SK-N-SH treated with all-trans-retinoic acid at 6 μM for 48 hours (cell line): ENCODE data around the gene PHLDA3.

Source experiments
- ATAC-seq: fragments of 200-7000 bp; cut with Tn5 transposase; 3 replicates; pipeline ENCODE4 v1.9.1; 2020; ENCODE audit warnings: mild to moderate bottlenecking, moderate library complexity
- ARNTL ChIP-seq: fragments of 450-650 bp; formaldehyde crosslinking; IDR thresholded peaks from 2 replicates; pipeline ENCODE4 v1.5.0; 2020; ENCODE audit warnings: low read depth, mild to moderate bottlenecking, moderate library complexity, borderline replicate concordance
- CREB5 ChIP-seq: fragments of 250-450 bp; sonication (Bioruptor Pico); IDR thresholded peaks from 2 replicates; pipeline ENCODE4 v1.5.1; 2020; ENCODE audit warnings: low read depth, mild to moderate bottlenecking, moderate library complexity
- CSDC2 ChIP-seq: fragments of 250-450 bp; sonication (Bioruptor Pico); IDR thresholded peaks from 2 replicates; pipeline ENCODE4 v1.5.0; 2020; ENCODE audit warnings: mild to moderate bottlenecking, moderate library complexity
- ESRRG ChIP-seq: fragments of 250-450 bp; sonication (Bioruptor Pico); IDR thresholded peaks from 2 replicates; pipeline ENCODE4 v1.6.1; 2021; ENCODE audit warnings: mild to moderate bottlenecking
- GLIS3 ChIP-seq: fragments of 250-450 bp; sonication (Bioruptor Pico); IDR thresholded peaks from 2 replicates; pipeline ENCODE4 v1.5.0; 2020; ENCODE audit warnings: mild to moderate bottlenecking, moderate library complexity
- ISL1 ChIP-seq: fragments of 250-450 bp; sonication (Bioruptor Pico); IDR thresholded peaks from 2 replicates; pipeline ENCODE4 v2.1.2; 2022; ENCODE audit warnings: mild to moderate bottlenecking, moderate library complexity
- OSR1 ChIP-seq: fragments of 250-450 bp; sonication (Bioruptor Pico); IDR thresholded peaks from 2 replicates; pipeline ENCODE4 v1.8.0; 2022; ENCODE audit warnings: moderate library complexity, mild to moderate bottlenecking, inconsistent platforms
- PATZ1 ChIP-seq: fragments of 250-450 bp; sonication (Bioruptor Pico); IDR thresholded peaks from 2 replicates; pipeline ENCODE4 v1.8.0; 2020; ENCODE audit warnings: mild to moderate bottlenecking, moderate library complexity, borderline replicate concordance
- PPARA ChIP-seq: fragments of 250-450 bp; sonication (Bioruptor Pico); IDR thresholded peaks from 2 replicates; pipeline ENCODE4 v1.5.0; 2020; ENCODE audit warnings: mild to moderate bottlenecking, borderline replicate concordance
- RARB ChIP-seq: fragments of 250-450 bp; sonication (Bioruptor Pico); IDR thresholded peaks from 2 replicates; pipeline ENCODE4 v1.8.0; 2021; ENCODE audit warnings: mild to moderate bottlenecking, moderate library complexity
- SNAI2 ChIP-seq: fragments of 250-450 bp; sonication (Bioruptor Pico); IDR thresholded peaks from 2 replicates; pipeline ENCODE4 v1.5.0; 2020; ENCODE audit warnings: mild to moderate bottlenecking, moderate library complexity
- TCF4 ChIP-seq: fragments of 250-450 bp; sonication (Bioruptor Pico); IDR thresholded peaks from 2 replicates; pipeline ENCODE4 v1.8.0; 2021; ENCODE audit warnings: mild to moderate bottlenecking, moderate library complexity, borderline replicate concordance
- TOX ChIP-seq: fragments of 250-450 bp; sonication (Bioruptor Pico); IDR thresholded peaks from 2 replicates; pipeline ENCODE4 v1.8.0; 2021; ENCODE audit warnings: mild to moderate bottlenecking, moderate library complexity, borderline replicate concordance
- TSHZ2 ChIP-seq: fragments of 250-450 bp; sonication (Bioruptor Pico); IDR thresholded peaks from 2 replicates; pipeline ENCODE4 v1.5.0; 2020; ENCODE audit warnings: mild to moderate bottlenecking, moderate library complexity
- ZC3H10 ChIP-seq: fragments of 250-450 bp; sonication (Bioruptor Pico); IDR thresholded peaks from 2 replicates; pipeline ENCODE4 v1.5.1; 2021; ENCODE audit warnings: mild to moderate bottlenecking, moderate library complexity
- ZFP3 ChIP-seq: fragments of 250-450 bp; sonication (Bioruptor Pico); IDR thresholded peaks from 2 replicates; pipeline ENCODE4 v1.5.0; 2020; ENCODE audit warnings: mild to moderate bottlenecking, moderate library complexity
- ZFP30 ChIP-seq: fragments of 450-650 bp; formaldehyde crosslinking; IDR thresholded peaks from 2 replicates; pipeline ENCODE4 v1.5.0; 2022; ENCODE audit warnings: mild to moderate bottlenecking, moderate library complexity
- ZNF565 ChIP-seq: fragments of 450-650 bp; formaldehyde crosslinking; conservative IDR thresholded peaks from 2 replicates; pipeline ENCODE4 v1.5.0; 2020; ENCODE audit warnings: low read depth, mild to moderate bottlenecking, moderate library complexity
- ZNF70 ChIP-seq: fragments of 450-650 bp; formaldehyde crosslinking; IDR thresholded peaks from 2 replicates; pipeline ENCODE4 v1.5.0; 2020; ENCODE audit warnings: mild to moderate bottlenecking, moderate library complexity
- ZNF8 ChIP-seq: fragments of 450-650 bp; formaldehyde crosslinking; IDR thresholded peaks from 2 replicates; pipeline ENCODE4 v1.5.0; 2020; ENCODE audit warnings: mild to moderate bottlenecking, moderate library complexity

The PHLDA3 gene

DNA sequence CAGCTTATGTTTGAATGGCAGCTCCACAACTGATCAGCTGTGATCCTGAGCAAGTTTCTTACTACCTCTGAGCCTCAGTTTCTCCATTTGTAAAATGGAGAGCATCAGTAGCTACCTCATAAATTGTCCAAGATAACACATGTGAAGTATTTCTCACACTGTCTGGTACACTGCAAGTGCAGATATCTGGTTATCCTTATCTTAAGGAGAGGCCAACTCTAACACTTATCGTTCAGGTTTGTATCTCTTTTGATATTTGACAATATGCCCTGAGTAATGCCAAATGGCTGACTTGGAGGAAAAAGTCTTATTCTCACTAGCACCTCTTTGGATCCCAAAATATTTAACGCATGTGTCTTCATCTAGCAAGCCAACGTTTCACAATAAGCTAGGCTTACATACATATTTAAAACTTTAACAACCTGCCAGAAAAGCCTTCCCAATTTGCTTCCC lies 35.2 kb upstream of the PHLDA3 start:
- peak; percentile 52 for TF ChIP-seq TOX (CRISPR knock-in tag)
- no peak for TF ChIP-seq OSR1 (CRISPR knock-in tag)
- peak; percentile 68; the same call in 1 of the 2 replicates for TF ChIP-seq ZC3H10 (CRISPR knock-in tag)
- no peak for TF ChIP-seq CREB5
- TF ChIP-seq, all 23 proteins: peak for 2
- no peak for ATAC-seq

DNA sequence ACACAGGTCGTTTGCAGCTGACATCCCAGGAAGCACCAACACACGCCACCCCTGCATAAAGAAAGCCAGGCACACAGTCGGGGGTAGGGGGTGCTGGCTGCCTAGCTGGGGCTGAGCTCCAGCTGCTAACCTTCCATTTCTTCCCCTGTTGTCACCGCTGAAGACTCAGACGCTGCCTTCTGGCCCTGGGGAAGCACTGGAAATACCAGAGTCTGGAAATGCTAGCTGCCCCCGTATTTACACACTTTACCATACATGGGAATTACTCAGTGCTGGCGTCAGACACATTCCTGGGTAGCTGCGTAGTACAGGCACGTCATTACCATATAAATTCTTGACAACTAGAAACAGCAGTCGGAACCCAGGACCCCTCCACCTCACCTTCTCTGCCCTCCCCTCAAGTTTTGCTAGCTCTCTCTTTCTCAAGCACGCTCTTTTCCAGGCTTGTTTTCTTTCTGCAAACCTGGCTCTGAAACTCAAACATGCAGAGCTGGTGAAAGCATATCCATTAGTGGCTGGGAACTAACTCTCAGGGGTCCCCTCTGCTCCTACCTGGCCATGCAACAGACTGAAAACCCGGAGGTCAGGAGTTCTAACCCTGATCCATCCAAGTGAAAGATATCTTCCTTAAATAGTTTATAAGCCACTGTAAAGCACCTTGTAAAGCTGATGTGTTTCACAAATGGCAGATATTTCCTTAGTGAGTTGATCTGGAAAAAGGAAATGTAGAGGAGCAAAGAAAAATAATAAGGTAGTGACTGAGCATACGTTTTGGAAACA lies 34.6 kb upstream of the PHLDA3 start:
- TF ChIP-seq GLIS3 (CRISPR knock-in tag) = no peak
- peak; percentile 95 for TF ChIP-seq PATZ1 (CRISPR knock-in tag)
- TF ChIP-seq TSHZ2 (CRISPR knock-in tag) = no peak
- TF ChIP-seq RARB (CRISPR knock-in tag) = peak; percentile 17; the same call in 1 of the 2 replicates
- peak; percentile 53 for TF ChIP-seq ZC3H10 (CRISPR knock-in tag)
- TF ChIP-seq ISL1 (CRISPR knock-in tag) = no peak
- 0 out of 2 replicates have a peak, but pooled peaks have one; percentile 42 for TF ChIP-seq SNAI2
- TF ChIP-seq TOX (CRISPR knock-in tag) = peak; percentile 92
- ATAC-seq = peak; percentile 76

GRCh38 chr1:201502511-201502857 lies 33.5 kb upstream of the PHLDA3 start:
- peak; percentile 56 for TF ChIP-seq RARB (CRISPR knock-in tag)
- no peak for TF ChIP-seq ESRRG
- no peak for ATAC-seq

GRCh38 chr1:201501812-201502510 lies 33.0 kb upstream of the PHLDA3 start:
- no peak for ATAC-seq
- no peak for TF ChIP-seq ZNF565 (CRISPR knock-in tag)
- TF ChIP-seq CREB5 = no peak
- no peak for TF ChIP-seq TOX (CRISPR knock-in tag)
- TF ChIP-seq TCF4 (CRISPR knock-in tag) = no peak
- TF ChIP-seq PPARA (CRISPR knock-in tag) = no peak
- TF ChIP-seq CSDC2 (CRISPR knock-in tag) = no peak
- no peak for TF ChIP-seq RARB (CRISPR knock-in tag)
- no peak for TF ChIP-seq ESRRG
- no peak for TF ChIP-seq ZNF8 (CRISPR knock-in tag)
- TF ChIP-seq ZNF70 (CRISPR knock-in tag) = no peak
- no peak for TF ChIP-seq ZC3H10 (CRISPR knock-in tag)

DNA sequence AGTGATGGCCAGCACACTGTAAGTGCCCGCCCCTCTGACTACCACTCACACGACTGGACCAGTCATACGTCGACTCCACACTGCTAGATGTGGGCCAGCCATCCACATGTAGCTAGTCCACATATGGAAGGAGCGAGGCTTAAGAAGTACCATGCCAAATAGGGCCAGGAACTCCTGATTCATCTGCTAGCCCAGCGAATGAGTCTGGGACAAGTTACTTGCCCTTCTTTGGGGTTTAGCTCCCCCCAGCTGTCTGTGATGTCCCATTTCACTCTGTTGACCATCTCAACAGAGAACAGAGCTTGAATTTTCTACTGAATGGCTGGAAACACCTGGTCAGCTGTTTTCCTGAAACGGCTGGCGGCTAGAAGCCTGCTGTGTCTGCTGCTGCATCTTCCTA lies 32.2 kb upstream of the PHLDA3 start:
- no peak for ATAC-seq
- TF ChIP-seq CSDC2 (CRISPR knock-in tag) (no peak), TSHZ2 (CRISPR knock-in tag) (no peak), GLIS3 (CRISPR knock-in tag) (no peak), RARB (CRISPR knock-in tag) (no peak), ISL1 (CRISPR knock-in tag) (no peak), ARNTL (no peak), ESRRG (no peak), CREB5 (no peak), ZFP30 (CRISPR knock-in tag) (no peak), ZFP3 (CRISPR knock-in tag) (no peak)
